Endothelial cell of umbilical vein (primary cell): ENCODE data around the gene TNFRSF14.

Experiments
- EZH2 ChIP-seq: IDR thresholded peaks from 2 replicates; pipeline ENCODE4 v1.6.1; 2012; ENCODE audit warnings: borderline replicate concordance, low read depth, mild to moderate bottlenecking, moderate library complexity, low read length, inconsistent platforms; ENCODE audit not compliant: severe bottlenecking
- FOS ChIP-seq: IDR thresholded peaks from 2 replicates; pipeline ENCODE4 v1.6.1; 2011; ENCODE audit warnings: mild to moderate bottlenecking, low read length, moderate library complexity, borderline replicate concordance; ENCODE audit not compliant: insufficient read depth
- GATA2 ChIP-seq: IDR thresholded peaks from 2 replicates; pipeline ENCODE4 v1.7.0; 2011; ENCODE audit warnings: low read depth, mild to moderate bottlenecking, moderate library complexity, mixed read lengths, low read length; ENCODE audit not compliant: insufficient read length, insufficient read depth
- JUN ChIP-seq: IDR thresholded peaks from 2 replicates; pipeline ENCODE4 v1.6.1; 2011; ENCODE audit warnings: borderline replicate concordance, low read depth; ENCODE audit not compliant: insufficient read length, insufficient read depth
- MAX ChIP-seq: IDR thresholded peaks from 2 replicates; pipeline ENCODE4 v1.6.1; 2011; ENCODE audit not compliant: insufficient read depth, insufficient read length
- MYC ChIP-seq: IDR thresholded peaks from one replicate; pipeline ENCODE4 v1.6.1; 2011; ENCODE audit warnings: mild to moderate bottlenecking, low read depth, low read length
- POLR2A ChIP-seq: IDR thresholded peaks from 2 replicates; pipeline ENCODE4 v1.6.1; 2012; ENCODE audit warnings: low read depth, mild to moderate bottlenecking, control low read depth, low read length
- TF ChIP-seq, protein P1 (sequence below), 2 donors: IDR thresholded peaks; 1 replicate in 1 of 2; 2 replicates in 1 of 2; pipeline ENCODE4 v1.5.1; 2011; ENCODE audit warnings: low read length in 2 of 2, mild to moderate bottlenecking in 2 of 2, moderate library complexity in 2 of 2, control low read depth in 1 of 2, inconsistent platforms in 1 of 2, low read depth in 1 of 2; ENCODE audit not compliant: insufficient read depth in 1 of 2; ENCODE audit errors: extremely low read depth in 1 of 2

DNA sequence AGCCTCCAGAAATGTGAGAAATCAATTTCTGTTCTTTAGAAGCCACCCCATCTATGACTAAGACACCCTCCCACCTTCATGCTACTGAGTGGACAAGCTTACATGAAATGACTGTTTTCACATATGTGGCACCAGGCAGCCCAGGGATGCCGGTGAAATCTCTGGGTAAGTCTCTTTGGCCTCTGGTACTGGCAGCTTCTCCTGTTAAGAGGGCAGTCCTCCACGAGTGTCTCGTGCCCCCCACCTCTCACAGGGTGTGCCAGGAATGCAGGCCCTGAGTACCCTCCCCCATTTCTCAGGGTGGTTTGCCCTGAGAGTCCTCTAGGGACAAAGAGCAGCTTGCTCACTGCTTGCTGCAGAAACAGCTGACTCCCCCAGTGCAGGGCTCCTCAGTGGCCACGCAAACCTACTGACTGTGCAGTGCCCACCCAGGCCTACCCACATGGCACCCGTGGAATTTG, 27.2 kb downstream of the TNFRSF14 start:
- TF ChIP-seq, protein P1, sequence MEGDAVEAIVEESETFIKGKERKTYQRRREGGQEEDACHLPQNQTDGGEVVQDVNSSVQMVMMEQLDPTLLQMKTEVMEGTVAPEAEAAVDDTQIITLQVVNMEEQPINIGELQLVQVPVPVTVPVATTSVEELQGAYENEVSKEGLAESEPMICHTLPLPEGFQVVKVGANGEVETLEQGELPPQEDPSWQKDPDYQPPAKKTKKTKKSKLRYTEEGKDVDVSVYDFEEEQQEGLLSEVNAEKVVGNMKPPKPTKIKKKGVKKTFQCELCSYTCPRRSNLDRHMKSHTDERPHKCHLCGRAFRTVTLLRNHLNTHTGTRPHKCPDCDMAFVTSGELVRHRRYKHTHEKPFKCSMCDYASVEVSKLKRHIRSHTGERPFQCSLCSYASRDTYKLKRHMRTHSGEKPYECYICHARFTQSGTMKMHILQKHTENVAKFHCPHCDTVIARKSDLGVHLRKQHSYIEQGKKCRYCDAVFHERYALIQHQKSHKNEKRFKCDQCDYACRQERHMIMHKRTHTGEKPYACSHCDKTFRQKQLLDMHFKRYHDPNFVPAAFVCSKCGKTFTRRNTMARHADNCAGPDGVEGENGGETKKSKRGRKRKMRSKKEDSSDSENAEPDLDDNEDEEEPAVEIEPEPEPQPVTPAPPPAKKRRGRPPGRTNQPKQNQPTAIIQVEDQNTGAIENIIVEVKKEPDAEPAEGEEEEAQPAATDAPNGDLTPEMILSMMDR (IDR thresholded peaks at IDR 0.05; ENCODE audit: extremely low read depth in 1 of 2, insufficient read depth in 1 of 2, low read depth in 1 of 2, low read length in 2 of 2): no peak
- TF ChIP-seq MAX: no peak
- no peak for TF ChIP-seq POLR2A
- TF ChIP-seq MYC: no peak
- TF ChIP-seq GATA2: no peak
- TF ChIP-seq FOS: no peak
- no peak for TF ChIP-seq JUN
- TF ChIP-seq EZH2: no peak
